Testis (tissue), 2 donors: ENCODE data around the gene LIM2.
"Not testable (repeated sequence)": the region's sequence is repeated elsewhere in the genome, so short reads cannot be mapped to it uniquely, and the experiment has no call there.

Source experiments
- POLR2A ChIP-seq: fragments of 450-650 bp; IDR thresholded peaks from one replicate; pipeline ENCODE4 v1.6.1; 2017; ENCODE audit warnings: antibody characterized with exemption, mild to moderate bottlenecking, moderate library complexity
- TF ChIP-seq, protein P1 (sequence below), 3 experiments: fragments of 450-650 bp in 2 of 3; fragments of 200-600 bp in 1 of 3; sonication (generic) in 1 of 3; IDR thresholded peaks; one replicate each; pipeline ENCODE4 v1.5.1; 2016 to 2019; ENCODE audit warnings: antibody characterized with exemption in 3 of 3, mild to moderate bottlenecking in 2 of 3, moderate library complexity in 1 of 3

DNA sequence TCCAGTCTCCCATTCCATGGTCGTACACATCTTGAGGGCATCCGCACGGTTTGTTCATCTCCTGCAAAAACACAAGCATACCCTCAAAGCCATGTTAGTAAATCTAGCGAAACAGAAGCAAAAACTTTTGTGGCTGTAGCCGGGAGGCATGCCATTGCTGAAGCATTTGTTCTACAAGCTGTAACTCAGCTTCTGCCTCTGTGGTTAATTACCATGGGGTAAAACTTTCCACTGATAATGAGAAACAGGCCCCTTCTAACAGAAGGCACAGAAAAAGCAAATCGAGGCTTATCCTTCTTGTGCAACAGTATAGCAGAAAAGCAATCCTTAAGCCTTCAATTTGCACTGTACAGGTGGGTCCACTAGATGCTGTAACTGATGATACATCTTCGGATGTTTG is 12.2 kb upstream of the LIM2 start:
- TF ChIP-seq, protein P1, sequence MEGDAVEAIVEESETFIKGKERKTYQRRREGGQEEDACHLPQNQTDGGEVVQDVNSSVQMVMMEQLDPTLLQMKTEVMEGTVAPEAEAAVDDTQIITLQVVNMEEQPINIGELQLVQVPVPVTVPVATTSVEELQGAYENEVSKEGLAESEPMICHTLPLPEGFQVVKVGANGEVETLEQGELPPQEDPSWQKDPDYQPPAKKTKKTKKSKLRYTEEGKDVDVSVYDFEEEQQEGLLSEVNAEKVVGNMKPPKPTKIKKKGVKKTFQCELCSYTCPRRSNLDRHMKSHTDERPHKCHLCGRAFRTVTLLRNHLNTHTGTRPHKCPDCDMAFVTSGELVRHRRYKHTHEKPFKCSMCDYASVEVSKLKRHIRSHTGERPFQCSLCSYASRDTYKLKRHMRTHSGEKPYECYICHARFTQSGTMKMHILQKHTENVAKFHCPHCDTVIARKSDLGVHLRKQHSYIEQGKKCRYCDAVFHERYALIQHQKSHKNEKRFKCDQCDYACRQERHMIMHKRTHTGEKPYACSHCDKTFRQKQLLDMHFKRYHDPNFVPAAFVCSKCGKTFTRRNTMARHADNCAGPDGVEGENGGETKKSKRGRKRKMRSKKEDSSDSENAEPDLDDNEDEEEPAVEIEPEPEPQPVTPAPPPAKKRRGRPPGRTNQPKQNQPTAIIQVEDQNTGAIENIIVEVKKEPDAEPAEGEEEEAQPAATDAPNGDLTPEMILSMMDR (IDR thresholded peaks at IDR 0.05) = not testable (repeated sequence)
- not testable (repeated sequence) for TF ChIP-seq POLR2A
